SJCRH30 (cell line): ENCODE data around the gene NINJ1. TPM values are rescaled to one million over a fixed set of nuclear protein-coding genes. Genes with fewer than 3 reads are reported as not detected.
A peak's percentile ranks its signal among the peaks of the same experiment; 100 is the strongest.

ENCODE experiments used
- DNase-seq, 2 experiments: peaks; one replicate each; pipeline ENCODE4 v3.0.0-alpha.2; 2015 to 2020
- H3K27ac ChIP-seq: fragments of 250-450 bp; sonication (Bioruptor Pico); 2 replicates; pipeline ENCODE4 v1.5.1; 2020; ENCODE audit warnings: mild to moderate bottlenecking, moderate library complexity
- H3K27me3 ChIP-seq: fragments of 250-450 bp; sonication (Bioruptor Pico); 2 replicates; pipeline ENCODE4 v1.5.1; 2020; ENCODE audit warnings: mild to moderate bottlenecking, moderate library complexity
- H3K36me3 ChIP-seq: fragments of 250-450 bp; sonication (Bioruptor Pico); 2 replicates; pipeline ENCODE4 v1.5.1; 2020; ENCODE audit warnings: mild to moderate bottlenecking, moderate library complexity
- H3K4me1 ChIP-seq: fragments of 250-450 bp; sonication (Bioruptor Pico); 2 replicates; pipeline ENCODE4 v1.5.1; 2020; ENCODE audit warnings: mild to moderate bottlenecking, moderate library complexity
- H3K4me3 ChIP-seq: fragments of 250-450 bp; sonication (Bioruptor Pico); 2 replicates; pipeline ENCODE4 v1.5.1; 2020; ENCODE audit warnings: mild to moderate bottlenecking, moderate library complexity
- H3K9me3 ChIP-seq: fragments of 250-450 bp; sonication (Bioruptor Pico); replicated peaks from 2 replicates; pipeline ENCODE4 v1.5.1; 2020; ENCODE audit warnings: mild to moderate bottlenecking, moderate library complexity
- total RNA-seq: library from RNA; depleted of rRNA; stranded (reverse); fragments of >200 nt; shearing (Covaris generic); gene quantifications from 2 replicates; pipeline ENCODE4 v1.2.3, GENCODE V29; 2014

The NINJ1 gene
- total RNA-seq, 1 experiment from 2014 or later: 27.1 TPM

- Histone ChIP-seq H3K9me3 (no peaks in the 10 kb centered on the region), H3K27me3 (peaks cover 3% of the 10 kb centered on the region; the same call in 1 of the 2 replicates), H3K4me3 (no peak overlapping the region), H3K4me1 (no peaks in the 10 kb centered on the region), H3K27ac (no peak overlapping the region), H3K36me3 (no peaks in the 10 kb centered on the region)
- no peak for DNase-seq
These were observed 34.5 kb upstream of the NINJ1 start for GRCh38 chr9:93168581-93168980.

- H3K27me3 ChIP-seq: peaks cover 3% of the 10 kb centered on the region; the same call in 1 of the 2 replicates
- no peaks in the 10 kb centered on the region for H3K4me1 ChIP-seq
- no peaks in the 10 kb centered on the region for H3K9me3 ChIP-seq
- no peaks in the 10 kb centered on the region for H3K36me3 ChIP-seq
- H3K4me3 ChIP-seq: no peak overlapping the region
- no peak overlapping the region for H3K27ac ChIP-seq
- no peak for DNase-seq
These were observed 33.8 kb upstream of the NINJ1 start for GRCh38 chr9:93167838-93168237.

DNA sequence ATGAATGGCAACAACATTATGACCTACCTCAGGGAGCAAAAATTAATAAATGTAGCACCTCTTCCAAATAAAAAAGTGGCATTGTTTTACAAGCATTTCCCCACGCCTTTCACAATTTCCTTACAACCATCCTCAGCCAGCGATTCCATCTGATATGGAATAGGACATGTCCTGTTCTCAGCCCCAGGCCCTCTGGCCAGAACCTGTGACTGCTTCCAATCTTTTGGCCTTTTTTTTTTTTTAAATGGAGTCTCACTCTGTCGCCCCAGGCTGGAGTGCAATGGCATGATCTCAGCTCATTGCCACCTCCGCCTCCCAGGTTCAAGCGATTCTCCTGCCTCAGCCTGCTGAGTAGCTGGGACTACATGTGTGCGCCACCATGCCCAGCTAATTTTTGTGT, 33.1 kb upstream of the NINJ1 start:
- no peak for DNase-seq
- H3K27me3 ChIP-seq: no peaks in the 10 kb centered on the region; the same call in 1 of the 2 replicates
- H3K9me3 ChIP-seq: no peaks in the 10 kb centered on the region
- H3K4me1 ChIP-seq: no peaks in the 10 kb centered on the region
- no peak overlapping the region for H3K27ac ChIP-seq
- H3K36me3 ChIP-seq: no peaks in the 10 kb centered on the region
- H3K4me3 ChIP-seq: no peak overlapping the region

DNA sequence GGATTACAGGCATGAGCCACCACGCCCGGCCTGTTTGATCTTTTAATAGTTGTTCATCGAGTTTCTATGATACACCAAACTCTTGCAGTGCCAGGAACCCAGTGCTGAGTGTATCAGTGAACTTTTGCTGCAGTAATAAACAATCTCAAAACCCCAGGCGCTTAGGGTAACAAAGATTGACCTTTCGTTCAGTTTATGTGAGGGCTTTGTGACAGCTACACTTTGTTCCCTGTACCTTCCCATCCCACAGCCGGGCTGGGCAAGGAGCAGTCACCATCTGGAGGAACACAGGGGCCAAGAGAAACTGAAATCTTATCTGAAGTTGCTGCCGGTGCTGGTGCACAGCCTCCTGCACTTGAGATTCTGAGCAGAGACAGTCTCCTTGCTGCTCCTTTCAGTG, 32.6 kb upstream of the NINJ1 start:
- no peak overlapping the region for H3K4me3 ChIP-seq
- H3K9me3 ChIP-seq: no peaks in the 10 kb centered on the region
- DNase-seq: no peak
- H3K36me3 ChIP-seq: no peaks in the 10 kb centered on the region
- H3K4me1 ChIP-seq: no peaks in the 10 kb centered on the region
- H3K27ac ChIP-seq: no peak overlapping the region
- no peaks in the 10 kb centered on the region; the same call in 1 of the 2 replicates for H3K27me3 ChIP-seq

- Histone ChIP-seq H3K4me3 (no peak overlapping the region), H3K9me3 (no peaks in the 10 kb centered on the region), H3K36me3 (no peaks in the 10 kb centered on the region), H3K27me3 (no peaks in the 10 kb centered on the region; the same call in 1 of the 2 replicates), H3K4me1 (no peaks in the 10 kb centered on the region), H3K27ac (no peak overlapping the region)
- no peak for DNase-seq
These were observed 30.0 kb upstream of the NINJ1 start for GRCh38 chr9:93164085-93164484.

GRCh38 chr9:93161786-93162562, 27.9 kb upstream of the NINJ1 start:
- no peak for DNase-seq
- Histone ChIP-seq H3K27me3 (no peaks in the 10 kb centered on the region; the same call in 1 of the 2 replicates), H3K27ac (no peak overlapping the region), H3K4me1 (no peaks in the 10 kb centered on the region), H3K4me3 (no peak overlapping the region), H3K9me3 (no peaks in the 10 kb centered on the region), H3K36me3 (no peaks in the 10 kb centered on the region)

DNA sequence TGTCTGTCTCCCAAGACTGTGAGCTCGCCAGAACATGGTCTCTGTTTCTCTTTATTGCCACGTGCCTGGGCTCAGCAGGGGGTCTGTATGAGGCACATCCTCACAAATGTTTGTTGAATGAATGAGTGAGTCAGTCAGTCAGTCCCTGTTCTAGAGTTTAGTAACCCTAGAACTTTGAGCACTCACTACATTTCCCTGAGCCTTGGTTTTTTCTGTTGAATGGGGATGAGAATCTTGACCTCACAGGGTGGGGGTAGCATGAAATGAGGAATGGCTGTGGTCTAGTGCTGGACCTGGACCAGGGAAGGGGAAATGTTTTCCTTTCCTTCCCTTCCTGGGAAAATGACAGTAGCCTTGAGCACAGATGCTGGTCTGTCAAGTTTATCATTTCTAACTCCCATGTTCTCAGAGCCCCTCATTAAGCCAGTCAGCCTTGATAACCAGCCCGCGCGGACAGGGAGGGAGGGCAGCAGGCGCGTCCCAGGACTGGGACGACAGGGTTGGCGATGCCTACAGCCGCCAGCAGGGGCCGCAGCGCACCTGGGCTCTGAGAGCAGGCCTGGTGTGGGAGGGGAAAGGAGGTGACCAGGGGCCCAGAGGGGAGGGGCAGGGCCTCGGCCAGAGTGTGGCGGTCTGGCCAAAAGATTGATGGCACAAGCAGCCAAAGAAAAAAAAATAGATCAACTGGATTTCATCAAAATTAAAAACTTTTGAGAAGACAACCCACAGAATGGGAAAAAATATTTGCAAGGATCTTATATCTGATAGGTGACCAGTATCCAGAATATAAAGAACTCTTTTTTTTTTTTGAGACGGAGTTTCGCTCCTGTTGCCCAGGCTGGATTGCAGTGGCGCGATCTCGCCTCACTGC, 25.8 kb upstream of the NINJ1 start:
- Histone ChIP-seq H3K36me3 (no peaks in the 10 kb centered on the region), H3K4me1 (no peaks in the 10 kb centered on the region), H3K9me3 (no peaks in the 10 kb centered on the region), H3K27me3 (no peaks in the 10 kb centered on the region; the same call in 1 of the 2 replicates), H3K4me3 (no peak overlapping the region), H3K27ac (no peak overlapping the region)
- DNase-seq: peak; percentile 77 to 87

DNA sequence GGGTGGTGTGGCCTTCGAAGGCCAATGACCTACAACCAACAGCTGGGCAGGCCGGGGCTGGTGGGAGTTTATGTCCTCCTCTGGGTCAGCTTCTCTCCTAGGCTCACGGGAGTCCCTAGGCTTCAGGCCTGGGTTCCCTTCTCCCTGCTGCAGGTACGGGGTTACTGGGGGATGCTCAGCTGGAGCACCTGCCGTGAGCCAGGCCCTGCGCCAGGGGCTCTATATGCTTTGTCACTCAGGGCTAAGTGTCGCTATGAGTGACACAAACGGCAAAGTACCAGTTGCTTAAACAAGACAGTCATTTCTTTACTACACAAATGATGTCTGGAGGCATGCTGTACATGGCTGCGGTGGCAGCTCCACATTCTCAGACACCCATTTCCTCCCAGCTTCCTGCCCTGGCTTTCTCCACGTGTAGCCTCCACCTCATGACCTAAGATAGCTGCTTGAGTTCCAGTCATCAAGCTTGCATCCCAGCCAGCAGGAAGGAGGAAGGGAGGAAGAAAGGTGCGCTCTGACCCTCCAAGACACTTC, 22.5 kb upstream of the NINJ1 start:
- no peaks in the 10 kb centered on the region; the same call in 1 of the 2 replicates for H3K27me3 ChIP-seq
- no peaks in the 10 kb centered on the region for H3K36me3 ChIP-seq
- H3K4me1 ChIP-seq: no peaks in the 10 kb centered on the region
- no peak for DNase-seq
- H3K9me3 ChIP-seq: no peaks in the 10 kb centered on the region
- H3K4me3 ChIP-seq: no peak overlapping the region
- no peak overlapping the region for H3K27ac ChIP-seq

- Histone ChIP-seq H3K9me3 (no peaks in the 10 kb centered on the region), H3K27me3 (peaks cover 2% of the 10 kb centered on the region; the same call in 1 of the 2 replicates), H3K4me3 (no peak overlapping the region), H3K4me1 (no peaks in the 10 kb centered on the region), H3K36me3 (no peaks in the 10 kb centered on the region), H3K27ac (no peak overlapping the region)
- DNase-seq: no peak
These were observed 21.8 kb upstream of the NINJ1 start for GRCh38 chr9:93155716-93156474.

- no peaks in the 10 kb centered on the region for H3K4me1 ChIP-seq
- no peak overlapping the region for H3K4me3 ChIP-seq
- H3K9me3 ChIP-seq: no peaks in the 10 kb centered on the region
- H3K27me3 ChIP-seq: peaks cover 2% of the 10 kb centered on the region; the same call in 1 of the 2 replicates
- H3K36me3 ChIP-seq: no peaks in the 10 kb centered on the region
- DNase-seq: peak; percentile 57 to 78
- no peak overlapping the region for H3K27ac ChIP-seq
These were observed 20.3 kb upstream of the NINJ1 start for GRCh38 chr9:93154293-93154903.

DNA sequence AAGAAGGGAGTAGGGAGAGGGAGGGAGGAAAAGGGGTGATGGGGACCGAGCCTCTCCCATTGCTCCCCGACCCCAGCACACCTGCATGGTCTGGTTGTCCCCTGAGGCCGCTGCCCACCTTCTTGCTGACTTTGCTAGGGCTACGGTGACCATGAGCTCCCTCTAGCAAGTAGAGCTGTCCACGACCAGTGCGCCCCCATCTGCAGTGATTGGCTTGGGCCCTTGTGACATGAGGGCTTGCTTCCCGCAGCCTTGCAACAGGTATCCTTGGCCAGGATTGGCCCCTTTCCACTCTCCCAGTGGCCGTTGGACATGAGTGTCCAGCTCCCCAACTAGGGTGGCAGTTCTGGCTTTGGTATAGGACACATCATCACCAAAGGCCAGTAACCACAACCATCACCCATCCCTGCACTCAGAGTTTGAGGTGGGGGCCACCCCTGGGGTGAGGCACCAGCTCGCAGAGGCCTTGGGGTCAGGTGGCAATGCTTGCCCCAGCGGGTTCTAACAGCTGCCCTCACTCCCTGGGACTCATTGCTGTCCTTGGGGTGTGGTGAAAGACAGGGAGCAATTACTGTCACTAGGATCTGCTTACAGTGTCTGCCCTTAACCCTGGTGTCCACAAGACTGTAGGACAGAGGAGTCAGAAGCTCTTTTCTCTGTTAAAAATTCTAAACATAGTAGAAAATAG, 17.2 kb upstream of the NINJ1 start:
- Histone ChIP-seq H3K4me1 (no peaks in the 10 kb centered on the region), H3K4me3 (no peak overlapping the region), H3K27me3 (peaks cover 2% of the 10 kb centered on the region; the same call in 1 of the 2 replicates), H3K36me3 (no peaks in the 10 kb centered on the region), H3K9me3 (no peaks in the 10 kb centered on the region), H3K27ac (no peak overlapping the region)
- no peak for DNase-seq

GRCh38 chr9:93149361-93149760, 15.3 kb upstream of the NINJ1 start:
- Histone ChIP-seq H3K9me3 (no peaks in the 10 kb centered on the region), H3K27me3 (peaks cover 2% of the 10 kb centered on the region; the same call in 1 of the 2 replicates), H3K27ac (no peak overlapping the region), H3K4me1 (0 out of 2 replicates have a peak, but pooled peaks cover under 1% of the 10 kb centered on the region), H3K36me3 (no peaks in the 10 kb centered on the region), H3K4me3 (no peak overlapping the region)
- DNase-seq: no peak

DNA sequence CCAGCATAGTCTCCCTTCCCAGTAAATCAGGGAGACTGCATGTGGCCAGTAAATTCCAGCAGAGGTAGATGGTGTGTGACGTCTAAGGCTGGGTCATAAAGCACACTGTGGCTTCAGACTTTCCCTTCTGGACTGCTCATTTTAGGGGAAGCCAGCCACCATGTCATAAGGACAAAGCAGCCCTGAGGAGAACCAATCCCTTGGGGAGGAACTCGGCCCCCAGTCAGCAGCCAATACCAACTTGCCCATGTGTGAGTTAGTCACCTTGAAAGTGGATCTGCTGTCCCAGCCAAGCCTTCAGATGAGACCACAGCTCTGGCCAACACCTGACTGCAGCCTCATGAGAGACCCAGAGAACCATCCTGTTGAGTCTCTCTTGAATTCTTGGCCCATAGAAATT, 14.7 kb upstream of the NINJ1 start:
- Histone ChIP-seq H3K4me1 (peaks cover 7% of the 10 kb centered on the region; the same call in 1 of the 2 replicates), H3K4me3 (no peak overlapping the region), H3K27ac (no peak overlapping the region), H3K27me3 (peaks cover 2% of the 10 kb centered on the region; the same call in 1 of the 2 replicates), H3K9me3 (no peaks in the 10 kb centered on the region), H3K36me3 (no peaks in the 10 kb centered on the region)
- DNase-seq: no peak
